ENCODE data around the gene F7. TPM values are rescaled to one million over a fixed set of nuclear protein-coding genes. Genes with fewer than 3 reads are reported as not detected.
"Not testable (repeated sequence)": the region's sequence is repeated elsewhere in the genome, so short reads cannot be mapped to it uniquely, and the experiment has no call there.

The F7 gene
- total and polyA plus RNA-seq, 5 experiments from 2014 or later: 0.14 to 0.36 (median 0.16) TPM; not detected in 2

GRCh38 chr13:113155982-113156655, 50.5 kb downstream of the F7 start:
- Mint-ChIP-seq H3K4me3 (no peak overlapping the region), H3K9me3 (peaks cover 0 to 10% (median 0%) of the 10 kb centered on the region in 9 donors), H3K36me3 (no peaks in the 10 kb centered on the region), H3K27ac (peak overlapping the region in 3 of 10 donors; percentile 27 to 68 (median 28)), H3K27me3 (peaks cover 0 to 12% (median 2%) of the 10 kb centered on the region in 5 donors), H3K4me1 (peaks cover 19 to 29% (median 25%) of the 10 kb centered on the region in 4 donors)
- DNase-seq (no peak), ATAC-seq (no peak)
- POLR2A ChIA-PET: interaction anchor here (3.4 kb wide), 1 partner anchor 53 kb away, joined by 27 read pairs; the partner anchor contains the start of genes CUL4A and PCID2

- POLR2A ChIA-PET: no interaction called here
- ATAC-seq (no peak), DNase-seq (no peak)
- Mint-ChIP-seq H3K27ac (peak overlapping the region in 1 of 10 donors; percentile 27), H3K36me3 (no peaks in the 10 kb centered on the region), H3K4me3 (no peak overlapping the region), H3K4me1 (peaks cover 20 to 29% (median 22%) of the 10 kb centered on the region in 4 donors), H3K9me3 (peaks cover 0 to 10% (median 0%) of the 10 kb centered on the region in 9 donors), H3K27me3 (peaks cover 0 to 5% (median 0%) of the 10 kb centered on the region in 5 donors)
Observed at GRCh38 chr13:113157206-113157928, 51.8 kb downstream of the F7 start.

- peaks cover 0 to 10% (median 0%) of the 10 kb centered on the region in 9 donors for H3K9me3 Mint-ChIP-seq
- H3K27me3 Mint-ChIP-seq: no peaks in the 10 kb centered on the region
- no peak within 1 kb of the TSS for H3K4me3 Mint-ChIP-seq
- H3K27ac Mint-ChIP-seq: peak within 1 kb of the TSS in 1 of 10 donors; percentile 65
- H3K4me1 Mint-ChIP-seq: peaks cover 14 to 24% (median 21%) of the 10 kb centered on the region in 4 donors
- no peaks in the 10 kb centered on the region for H3K36me3 Mint-ChIP-seq
- no peak for DNase-seq
- POLR2A ChIA-PET: no interaction called here
- ATAC-seq: no peak
Observed at GRCh38 chr13:113157929-113158747, 52.5 kb downstream of the F7 start, which contains the start of gene PROZ. Gene PROZ (plus strand): TSS chr13:113158648. CDS start chr13:113158661, 13 bp downstream.

- POLR2A ChIA-PET: no interaction called here
- no peak overlapping the region for H3K27ac Mint-ChIP-seq
Observed at GRCh38 chr13:113158946-113159345, 53.4 kb downstream of the F7 start.

GRCh38 chr13:113159701-113160100, 54.1 kb downstream of the F7 start:
- ATAC-seq: no peak
- no peak for DNase-seq
- H3K4me3 Mint-ChIP-seq: no peak overlapping the region
- POLR2A ChIA-PET: interaction anchor here (1.0 kb wide), 1 partner anchor 9 kb away, joined by 4 read pairs; no protein-coding TSS in a partner anchor
- no peaks in the 10 kb centered on the region for H3K36me3 Mint-ChIP-seq
- H3K27me3 Mint-ChIP-seq: no peaks in the 10 kb centered on the region
- H3K4me1 Mint-ChIP-seq: peaks cover 18 to 28% (median 25%) of the 10 kb centered on the region in 4 donors
- peaks cover 0 to 10% (median 0%) of the 10 kb centered on the region in 9 donors for H3K9me3 Mint-ChIP-seq
- H3K27ac Mint-ChIP-seq: peak overlapping the region in 2 of 10 donors; percentile 43 to 65

More at GRCh38 chr13:113158946-113159345, 53.4 kb downstream of the F7 start:
- peaks cover 0 to 10% (median 0%) of the 10 kb centered on the region in 9 donors for H3K9me3 Mint-ChIP-seq
- H3K36me3 Mint-ChIP-seq: no peaks in the 10 kb centered on the region
- H3K4me1 Mint-ChIP-seq: peaks cover 18 to 26% (median 25%) of the 10 kb centered on the region in 4 donors
- H3K27me3 Mint-ChIP-seq: no peaks in the 10 kb centered on the region
- DNase-seq: no peak
- no peak for ATAC-seq
- no peak overlapping the region for H3K4me3 Mint-ChIP-seq

GRCh38 chr13:113160983-113161382, 55.4 kb downstream of the F7 start:
- Mint-ChIP-seq H3K36me3 (no peaks in the 10 kb centered on the region), H3K9me3 (peaks cover 0 to 1% (median 0%) of the 10 kb centered on the region in 9 donors), H3K27me3 (no peaks in the 10 kb centered on the region), H3K4me3 (peak overlapping the region in 8 of 10 donors; percentile 36 to 70 (median 50)), H3K4me1 (peaks cover 17 to 34% (median 22%) of the 10 kb centered on the region in 4 donors), H3K27ac (peak overlapping the region in 4 of 10 donors; percentile 31 to 66 (median 62))
- POLR2A ChIA-PET: no interaction called here
- no peak for DNase-seq
- ATAC-seq: no peak

GRCh38 chr13:113161433-113161832, 55.8 kb downstream of the F7 start:
- peak overlapping the region in 8 of 10 donors; percentile 36 to 70 (median 50) for H3K4me3 Mint-ChIP-seq
- H3K36me3 Mint-ChIP-seq: peaks cover 0 to 3% (median 0%) of the 10 kb centered on the region in 3 donors
- POLR2A ChIA-PET: no interaction called here
- peaks cover 17 to 38% (median 22%) of the 10 kb centered on the region in 4 donors for H3K4me1 Mint-ChIP-seq
- H3K27me3 Mint-ChIP-seq: no peaks in the 10 kb centered on the region
- ATAC-seq: peak in 1 of 2 donors; percentile 37
- H3K9me3 Mint-ChIP-seq: peaks cover 0 to 1% (median 0%) of the 10 kb centered on the region in 9 donors
- H3K27ac Mint-ChIP-seq: peak overlapping the region in 6 of 10 donors; percentile 21 to 66 (median 56)
- no peak for DNase-seq

GRCh38 chr13:113161975-113162374, 56.4 kb downstream of the F7 start:
- H3K27ac Mint-ChIP-seq, ATAC-seq, H3K36me3 Mint-ChIP-seq, DNase-seq, H3K27me3 Mint-ChIP-seq, H3K4me3 Mint-ChIP-seq, H3K9me3 Mint-ChIP-seq: not testable (repeated sequence)
- peaks cover 17 to 38% (median 22%) of the 10 kb centered on the region in 4 donors for H3K4me1 Mint-ChIP-seq
- POLR2A ChIA-PET: interaction anchor here (0.7 kb wide), 1 partner anchor 35 kb away, joined by 3 read pairs; no protein-coding TSS in a partner anchor

GRCh38 chr13:113162783-113163685, 57.4 kb downstream of the F7 start:
- Mint-ChIP-seq H3K27me3 (no peaks in the 10 kb centered on the region), H3K27ac (peak overlapping the region in 9 of 10 donors; percentile 47 to 88 (median 70)), H3K4me1 (peaks cover 17 to 38% (median 22%) of the 10 kb centered on the region in 4 donors), H3K4me3 (peak overlapping the region in 6 of 10 donors; percentile 26 to 62 (median 48)), H3K36me3 (peaks cover 5 to 9% (median 8%) of the 10 kb centered on the region in 3 donors), H3K9me3 (peaks cover 0 to 6% (median 0%) of the 10 kb centered on the region in 9 donors)
- ATAC-seq (peak; percentile 63 to 72), DNase-seq (peak in 2 of 10 donors; percentile 31 to 36)
- POLR2A ChIA-PET: interaction anchor here (0.7 kb wide), 1 partner anchor 34 kb away, joined by 3 read pairs; no protein-coding TSS in a partner anchor

GRCh38 chr13:113164492-113164891, 58.9 kb downstream of the F7 start:
- ATAC-seq (peak in 1 of 2 donors; percentile 32), DNase-seq (no peak)
- peak overlapping the region in 6 of 10 donors; percentile 0 to 86 (median 74) for H3K27ac Mint-ChIP-seq
- POLR2A ChIA-PET: no interaction called here
- peaks cover 0 to 9% (median 0%) of the 10 kb centered on the region in 9 donors for H3K9me3 Mint-ChIP-seq
- peak overlapping the region in 2 of 10 donors; percentile 14 to 19 for H3K4me3 Mint-ChIP-seq
- H3K27me3 Mint-ChIP-seq: no peaks in the 10 kb centered on the region
- peaks cover 9 to 19% (median 12%) of the 10 kb centered on the region in 3 donors for H3K36me3 Mint-ChIP-seq
- H3K4me1 Mint-ChIP-seq: peaks cover 11 to 38% (median 22%) of the 10 kb centered on the region in 4 donors

GRCh38 chr13:113166266-113166665, 60.7 kb downstream of the F7 start:
- Mint-ChIP-seq H3K4me3 (no peak overlapping the region), H3K27ac (peak overlapping the region in 4 of 10 donors; percentile 32 to 81 (median 72)), H3K27me3 (no peaks in the 10 kb centered on the region), H3K4me1 (peaks cover 9 to 34% (median 20%) of the 10 kb centered on the region in 4 donors), H3K9me3 (peaks cover 0 to 9% (median 0%) of the 10 kb centered on the region in 9 donors), H3K36me3 (peaks cover 9 to 28% (median 15%) of the 10 kb centered on the region in 3 donors)
- DNase-seq (no peak), ATAC-seq (no peak)
- POLR2A ChIA-PET: no interaction called here

All from naive thymus-derived CD8-positive, alpha-beta T cell (primary cell).